NCI-H1930 (cell line): Measurements from ENCODE around the gene ZNF138.
"Not testable (repeated sequence)": the region's sequence is repeated elsewhere in the genome, so short reads cannot be mapped to it uniquely, and the experiment has no call there.

Experiments used
- DNase-seq, 2 experiments: peaks; one replicate each; lab custom pipeline; 2025; lab: John Stamatoyannopoulos, UW

Gene ZNF138

DNA sequence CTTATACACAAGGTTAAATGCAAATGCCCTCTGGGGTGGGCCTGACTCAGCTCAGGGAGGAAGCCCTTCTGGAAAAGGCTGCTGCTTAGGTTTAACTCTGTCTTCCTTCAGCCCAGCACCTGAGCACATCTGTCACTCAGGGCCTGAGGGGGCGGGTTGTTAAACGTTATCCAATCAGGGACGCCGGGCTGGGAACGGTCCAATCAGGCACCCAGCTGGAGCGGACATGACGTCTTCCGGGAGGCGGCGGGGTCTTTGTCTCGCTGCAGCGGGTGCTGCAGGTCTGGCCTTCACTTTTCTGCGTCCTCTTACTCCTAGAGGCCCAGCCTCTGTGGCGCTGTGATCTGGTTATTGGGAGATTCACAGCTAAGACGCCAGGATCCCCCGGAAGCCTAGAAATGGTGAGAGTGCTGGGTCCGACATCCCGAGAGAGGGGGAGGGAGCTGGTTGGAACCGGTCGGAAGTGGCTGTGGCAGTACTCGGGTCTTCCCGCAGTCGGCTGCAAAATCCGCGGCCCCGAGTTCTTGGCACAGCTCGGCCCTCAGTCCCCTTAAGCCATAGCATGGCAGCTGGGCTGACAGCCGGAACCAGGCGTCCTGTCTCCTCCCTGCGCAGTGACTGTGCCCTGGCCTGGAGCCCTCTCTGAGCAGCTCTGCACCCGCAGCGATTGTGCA, at the start of gene ZNF138:
Gene ZNF138 (plus strand): TSS at position 258 of the 674 bp plus-strand sequence. CDS start 141 bp downstream, at position 399.
- peak; percentile 96 for DNase-seq

DNA sequence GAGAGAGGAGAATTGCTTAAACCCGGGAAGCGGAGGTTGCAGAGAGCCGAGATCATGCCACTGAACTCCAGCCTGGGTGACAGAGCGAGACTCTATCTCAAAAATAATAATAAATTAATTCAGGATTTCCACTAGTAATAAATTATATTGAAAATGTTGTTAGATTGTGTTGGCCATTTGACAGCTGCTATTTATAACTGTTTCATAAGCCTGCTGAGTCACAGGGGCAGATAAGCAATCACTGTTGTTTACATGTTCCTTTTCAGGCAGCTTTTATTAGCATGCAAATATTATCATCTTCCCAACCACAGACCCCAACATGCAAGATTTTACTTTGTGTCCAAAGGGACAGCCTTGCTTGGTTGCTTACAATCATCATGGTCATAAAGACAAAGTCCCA, 49.5 kb upstream of the ZNF138 start:
- no peak for DNase-seq

DNA sequence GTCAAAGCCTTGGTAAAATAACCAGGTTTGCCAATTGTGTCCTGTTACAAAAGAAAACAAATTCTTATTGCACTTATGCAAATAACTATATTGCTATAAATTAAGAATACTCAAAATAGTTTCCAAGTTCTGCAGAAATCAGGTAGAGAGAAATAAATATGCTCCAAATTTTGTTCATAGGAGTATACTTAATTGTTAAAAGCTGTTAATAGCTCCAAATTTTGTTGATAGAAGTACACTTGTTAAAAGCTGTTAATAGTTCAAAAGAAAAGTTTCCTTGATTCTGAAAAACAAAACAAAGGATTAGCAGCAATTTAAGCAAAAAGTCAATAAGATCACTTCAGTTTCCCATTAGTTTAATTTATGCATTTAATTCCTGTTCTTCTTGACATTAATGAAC, 46.4 kb upstream of the ZNF138 start:
- DNase-seq = no peak

DNA sequence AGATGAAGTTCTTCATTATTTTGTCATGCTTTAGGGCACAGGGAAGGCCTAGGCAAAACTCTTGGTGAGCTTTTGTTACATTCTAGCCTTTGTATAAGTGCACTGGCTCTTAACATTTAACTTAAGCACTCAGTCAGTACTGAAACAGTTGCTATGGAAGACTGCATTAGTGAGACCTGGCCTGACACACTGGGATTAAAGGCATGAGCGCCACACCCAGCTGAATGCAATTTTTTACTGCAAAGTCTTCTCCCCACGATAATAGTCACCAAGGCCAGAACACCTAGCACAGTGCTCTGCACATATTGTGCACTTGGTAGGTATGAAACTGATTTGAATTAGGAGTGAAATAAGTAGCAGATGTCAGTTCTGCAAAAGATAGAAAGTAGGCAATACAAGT, 41.2 kb upstream of the ZNF138 start:
- DNase-seq = no peak

DNA sequence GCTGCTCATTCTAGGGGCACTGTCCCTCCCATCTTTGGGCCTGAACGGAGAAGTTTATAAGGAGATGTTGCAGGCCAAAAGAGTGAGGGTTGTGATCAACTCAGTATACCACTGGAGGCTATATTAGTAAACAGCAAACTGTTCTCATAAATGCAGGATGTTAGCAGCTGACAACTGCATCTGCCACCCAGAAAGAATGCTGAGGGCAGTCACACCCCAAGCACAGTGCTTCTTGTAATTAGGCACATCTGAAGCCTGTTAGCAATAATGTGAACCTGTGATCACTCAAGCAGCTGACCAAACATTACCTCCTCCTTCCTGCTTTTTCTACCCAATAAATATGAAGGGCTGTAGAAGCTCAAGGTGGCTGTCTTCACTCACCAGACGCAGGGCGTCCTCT, 38.4 kb upstream of the ZNF138 start:
- no peak for DNase-seq

DNA sequence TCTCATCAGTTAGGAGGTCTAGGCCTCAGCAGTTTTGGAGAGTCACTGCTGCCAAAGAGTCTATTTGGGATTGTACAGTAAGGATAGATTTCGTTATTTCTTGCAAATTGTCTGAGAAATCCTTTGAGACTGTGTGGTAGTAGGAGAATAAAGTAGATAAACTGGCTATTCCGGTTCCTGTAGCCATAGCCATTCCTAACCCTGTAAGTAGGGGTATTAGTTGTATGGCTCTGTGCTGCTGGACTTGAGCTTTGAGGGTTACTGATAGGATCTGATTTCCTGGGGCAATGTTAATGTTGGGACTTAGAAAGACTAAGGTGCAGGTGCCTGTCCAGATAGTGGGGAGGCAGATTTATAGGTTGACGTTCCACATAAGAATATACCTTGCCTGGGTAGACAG, 36.1 kb upstream of the ZNF138 start:
- no peak for DNase-seq

DNA sequence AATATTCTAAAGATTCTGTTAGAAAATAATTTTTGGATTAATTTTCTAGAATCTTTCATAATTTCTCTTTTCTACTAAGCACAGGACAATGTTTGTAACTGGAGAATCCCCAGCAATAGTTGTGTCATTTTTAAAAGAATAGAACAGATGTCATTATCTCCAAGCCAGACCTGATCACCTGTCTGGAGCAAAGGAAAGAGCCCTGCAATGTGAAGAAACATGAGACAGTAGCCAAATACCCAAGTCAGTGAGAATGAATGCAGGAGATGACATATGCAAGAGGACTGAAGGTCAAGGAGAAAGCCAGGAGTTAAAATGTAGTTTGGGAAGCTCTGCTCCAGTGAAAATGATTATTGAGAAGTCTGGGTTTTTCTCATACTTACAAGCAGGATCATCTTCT, 25.4 kb upstream of the ZNF138 start:
- no peak for DNase-seq

DNA sequence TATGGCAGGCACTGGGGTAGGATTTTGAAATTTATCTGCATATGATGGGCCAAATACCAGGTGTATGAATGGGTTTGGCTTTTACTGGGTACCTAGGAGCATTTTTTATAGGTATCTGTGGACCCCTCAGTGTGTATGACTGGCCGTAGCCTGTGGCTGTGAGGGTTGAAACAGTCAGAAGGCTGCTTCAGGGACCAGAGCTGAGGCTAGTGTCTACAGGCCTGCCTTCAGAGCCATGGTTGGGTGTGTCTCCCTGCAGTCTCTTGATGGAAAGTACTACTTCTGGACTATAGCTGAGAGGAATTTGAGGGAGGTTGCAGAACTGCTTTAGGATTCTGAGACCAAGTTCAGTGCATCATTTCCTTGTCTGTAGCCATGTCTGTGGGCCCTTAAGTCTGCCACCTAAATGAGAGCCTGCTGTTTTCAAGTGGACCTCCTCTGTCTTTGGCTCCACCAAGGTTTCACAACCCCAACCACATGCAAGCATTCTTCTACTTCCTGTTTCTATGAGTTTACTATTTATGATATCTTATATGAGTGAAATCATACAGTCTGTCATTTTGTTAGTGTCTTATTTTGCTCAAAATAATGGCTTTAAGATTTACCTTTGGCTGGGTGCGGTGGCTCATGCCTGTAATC, 19.9 kb upstream of the ZNF138 start:
- DNase-seq = no peak

DNA sequence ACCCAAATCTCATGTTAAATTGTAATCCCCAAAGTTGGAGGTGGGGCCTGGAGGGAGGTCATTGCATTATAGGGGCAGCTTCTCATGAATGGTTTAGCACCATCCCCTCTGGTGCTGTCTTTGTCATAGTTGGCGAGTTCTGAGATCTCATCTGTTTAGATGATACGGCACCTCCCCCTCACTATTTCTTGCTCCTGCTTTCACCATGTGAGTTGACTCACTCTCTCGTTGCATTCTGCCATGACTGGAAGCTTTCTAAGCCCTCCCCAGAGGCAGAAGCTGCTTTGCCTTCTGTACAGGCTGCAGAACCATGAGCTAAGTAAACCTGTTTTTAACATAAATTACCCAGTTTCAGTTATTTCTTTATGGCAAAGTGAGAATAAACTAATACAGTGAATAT, 18.9 kb upstream of the ZNF138 start:
- DNase-seq = no peak

DNA sequence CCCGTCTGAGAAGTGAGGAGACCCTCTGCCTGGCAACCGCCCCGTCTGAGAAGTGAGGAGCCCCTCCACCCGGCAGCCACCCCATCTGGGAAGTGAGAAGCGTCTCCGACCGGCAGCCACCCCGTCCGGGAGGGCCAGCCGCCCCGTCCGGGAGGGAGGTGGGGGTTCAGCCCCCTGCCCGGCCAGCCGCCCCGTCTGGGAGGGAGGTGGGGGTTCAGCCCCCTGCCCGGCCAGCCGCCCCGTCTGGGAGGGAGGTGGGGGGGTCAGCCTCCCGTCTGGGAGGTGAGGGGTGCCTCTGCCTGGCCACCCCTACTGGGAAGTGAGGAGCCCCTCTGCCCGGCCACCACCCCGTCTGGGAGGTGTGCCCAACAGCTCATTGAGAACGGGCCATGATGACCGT, 9.4 kb upstream of the ZNF138 start:
- DNase-seq = not testable (repeated sequence)

DNA sequence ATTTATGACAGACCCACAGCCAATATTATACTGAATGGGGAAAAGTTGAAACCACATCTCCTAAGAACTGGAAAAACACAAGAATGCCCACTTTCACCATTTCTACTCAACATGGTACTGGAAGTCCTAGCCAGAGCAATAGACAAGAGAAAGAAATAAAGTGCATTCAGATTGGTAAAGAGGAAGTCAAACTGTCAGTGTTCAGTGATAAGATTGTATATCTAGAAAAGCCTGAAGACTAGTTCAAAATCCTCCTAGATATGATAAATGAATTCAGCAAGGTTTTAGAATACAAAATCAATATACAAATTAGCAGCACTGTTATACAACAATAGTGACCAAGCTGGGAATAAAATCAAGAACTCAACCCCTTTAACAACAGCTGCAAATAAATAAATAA, 6.9 kb upstream of the ZNF138 start:
- DNase-seq = no peak

DNA sequence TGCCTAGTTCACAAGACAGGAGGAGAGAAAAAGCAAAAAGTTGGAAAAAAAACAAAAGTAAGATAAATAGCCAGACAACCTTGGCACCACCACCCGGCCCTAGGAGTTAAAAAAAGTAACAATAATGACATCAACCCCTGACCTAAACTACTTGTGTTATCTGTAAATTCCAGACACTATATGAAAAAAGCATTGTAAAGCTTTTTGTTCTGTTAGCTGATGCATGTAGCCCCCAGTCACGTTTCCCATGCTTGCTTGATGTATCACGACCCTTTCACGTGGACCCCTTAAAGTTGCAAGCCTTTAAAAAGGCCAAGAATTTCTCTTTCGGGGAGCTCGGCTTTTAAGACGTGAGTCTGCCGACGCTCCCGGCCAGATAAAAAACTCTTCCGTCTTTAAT, 5.0 kb upstream of the ZNF138 start:
- DNase-seq = not testable (repeated sequence)

DNA sequence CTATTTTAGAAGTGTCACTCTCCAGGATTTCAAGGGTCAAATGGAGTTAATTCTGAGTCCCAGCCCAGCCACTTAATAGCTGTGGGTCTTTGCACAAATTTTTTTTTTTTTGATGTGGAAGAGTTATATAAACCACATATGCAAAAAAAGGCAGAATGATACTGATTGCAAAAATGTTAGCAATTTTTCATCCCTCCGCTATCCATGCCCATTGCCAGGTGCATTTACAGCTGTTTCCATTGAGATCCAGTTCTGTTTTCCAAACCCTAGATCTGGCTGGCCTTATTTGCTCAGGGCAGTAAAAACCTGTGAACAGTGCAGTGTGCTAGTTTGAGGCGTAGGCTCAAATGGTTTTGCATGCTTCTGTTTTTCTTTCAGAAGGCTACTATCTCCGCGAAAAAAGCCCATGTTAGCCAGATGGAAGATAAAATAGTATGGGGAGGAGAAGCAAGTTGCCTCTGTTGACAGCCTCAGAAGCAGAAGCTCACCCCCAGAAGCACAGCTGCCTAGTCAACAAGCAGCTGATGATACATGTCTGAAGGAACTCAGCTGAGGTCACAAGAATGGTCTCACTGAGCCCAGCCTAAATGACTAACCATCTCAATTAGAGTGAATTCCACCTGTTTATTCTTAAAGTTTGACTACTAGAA, 997 bp upstream of the ZNF138 start:
- DNase-seq = no peak

DNA sequence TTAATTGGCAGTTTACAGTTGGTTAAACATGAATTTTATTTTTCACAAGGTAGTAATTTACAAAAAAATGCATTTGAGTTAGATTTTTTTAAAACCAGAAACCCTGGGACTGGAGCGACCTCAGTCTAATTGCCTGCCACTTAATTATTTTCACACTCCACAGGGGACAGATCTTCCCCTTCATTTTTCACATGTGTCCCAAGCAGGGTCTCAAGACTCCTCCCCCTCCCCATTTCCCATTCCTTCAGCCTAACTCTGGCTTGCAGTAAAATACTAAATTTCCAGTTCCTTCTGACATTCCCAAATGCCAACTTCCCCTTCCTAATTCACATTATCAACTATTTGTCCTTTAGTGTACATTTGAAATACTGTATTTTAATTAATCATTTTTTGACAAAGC, 948 bp downstream of the ZNF138 start:
- DNase-seq = no peak

DNA sequence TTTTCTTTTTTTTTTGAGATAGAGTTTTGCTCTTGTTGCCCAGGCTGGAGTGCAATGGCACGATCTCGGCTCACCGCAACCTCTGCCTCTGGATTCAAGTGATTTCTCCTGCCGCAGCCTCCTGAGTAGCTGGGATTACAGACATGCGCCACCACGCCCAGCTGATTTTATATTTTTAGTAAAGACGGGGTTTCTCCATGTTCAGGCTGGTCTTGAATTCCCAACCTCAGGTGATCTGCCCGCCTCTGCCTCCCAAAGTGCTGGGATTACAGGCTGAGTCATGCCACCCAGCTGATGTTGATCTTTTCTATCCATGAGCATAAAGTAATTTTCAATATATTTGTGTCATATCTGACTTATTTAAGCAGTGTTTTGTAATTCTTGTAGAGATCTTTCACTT, 4.9 kb downstream of the ZNF138 start:
- DNase-seq = not testable (repeated sequence)

DNA sequence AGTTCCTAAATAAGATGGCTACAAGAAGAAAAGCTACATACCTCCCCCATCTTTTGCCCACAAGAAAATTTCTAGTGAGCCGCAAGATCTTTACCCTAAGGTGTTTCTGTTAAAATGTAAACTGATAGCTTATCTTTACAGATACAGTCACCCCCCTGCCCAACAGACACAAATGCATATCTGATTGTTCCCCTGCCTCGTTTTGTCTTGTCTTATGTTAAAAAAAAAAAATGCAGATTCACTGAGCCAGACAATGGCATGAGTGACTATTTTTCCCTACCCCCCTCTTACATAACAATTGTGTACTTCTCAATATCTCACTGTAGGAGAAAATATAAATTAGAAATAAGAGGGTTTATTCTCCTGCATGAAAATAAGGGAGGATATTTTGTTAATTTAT, 8.5 kb downstream of the ZNF138 start:
- DNase-seq = no peak

DNA sequence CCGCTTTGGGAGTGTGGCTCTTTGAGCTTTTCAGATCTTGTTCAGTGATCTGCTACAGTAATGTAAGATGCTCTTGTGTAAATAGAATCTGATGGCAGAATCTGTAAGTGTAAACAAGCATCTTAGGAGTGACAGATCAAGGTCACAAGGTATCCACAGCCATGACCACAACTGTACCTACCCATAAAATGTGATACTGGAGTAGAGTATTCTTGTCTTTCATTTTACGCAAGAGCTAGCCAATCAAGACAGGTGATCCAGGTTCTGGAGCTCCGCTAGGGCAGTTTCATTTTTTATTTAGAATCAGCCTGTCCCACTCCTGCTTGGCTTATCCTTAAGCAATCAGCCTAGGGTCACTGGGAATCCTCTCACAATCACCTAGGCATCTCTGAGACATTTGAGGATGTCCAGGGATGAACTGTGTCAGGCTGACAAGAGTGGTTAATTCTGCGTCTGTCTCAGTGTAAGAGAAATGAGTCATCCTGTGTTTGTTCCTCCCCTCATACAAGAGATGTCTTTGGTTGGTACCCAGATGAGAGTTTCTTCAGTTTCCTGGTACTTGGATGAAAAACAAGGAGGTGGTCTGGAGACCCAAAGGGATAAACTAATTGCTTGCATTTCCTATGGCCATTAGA, 13.6 kb downstream of the ZNF138 start:
- no peak for DNase-seq

DNA sequence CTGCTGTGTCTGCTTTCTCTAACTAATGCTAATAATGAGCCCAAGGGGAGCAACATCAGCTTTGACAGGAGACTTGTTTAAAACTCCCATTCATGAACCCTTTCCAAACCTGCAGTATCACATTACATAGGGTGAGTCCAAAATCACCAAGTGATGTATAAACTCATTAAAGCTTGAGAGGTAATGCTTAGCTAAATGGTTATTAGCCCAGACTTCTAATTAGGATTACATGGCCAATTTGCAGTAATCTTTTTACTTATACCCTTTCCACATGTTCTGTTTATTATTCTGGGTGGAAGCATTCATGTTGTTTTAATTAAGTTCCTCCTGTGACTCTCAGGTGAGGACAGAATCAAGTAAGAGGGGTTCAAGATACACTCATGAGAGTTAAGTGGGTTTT, 17.5 kb downstream of the ZNF138 start:
- no peak for DNase-seq

DNA sequence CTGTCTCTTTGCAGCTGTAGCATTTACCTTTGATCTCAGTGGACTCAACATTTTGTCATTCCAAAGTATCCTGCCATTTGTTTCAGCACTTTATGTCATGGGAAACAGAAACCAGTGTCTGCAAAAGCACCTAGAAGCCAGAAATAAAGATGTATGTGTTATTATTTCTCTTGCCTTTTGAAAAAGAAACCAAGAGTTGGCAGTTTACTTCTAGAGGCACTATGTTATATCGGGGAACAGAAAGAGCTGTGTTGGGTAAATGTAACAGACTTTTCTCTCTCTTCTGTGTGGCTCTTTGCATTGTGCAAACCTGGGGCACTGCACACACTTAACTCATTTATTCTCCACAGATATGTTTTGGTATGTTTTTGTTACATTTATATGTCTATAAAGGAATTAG, 36.7 kb downstream of the ZNF138 start:
- no peak for DNase-seq

DNA sequence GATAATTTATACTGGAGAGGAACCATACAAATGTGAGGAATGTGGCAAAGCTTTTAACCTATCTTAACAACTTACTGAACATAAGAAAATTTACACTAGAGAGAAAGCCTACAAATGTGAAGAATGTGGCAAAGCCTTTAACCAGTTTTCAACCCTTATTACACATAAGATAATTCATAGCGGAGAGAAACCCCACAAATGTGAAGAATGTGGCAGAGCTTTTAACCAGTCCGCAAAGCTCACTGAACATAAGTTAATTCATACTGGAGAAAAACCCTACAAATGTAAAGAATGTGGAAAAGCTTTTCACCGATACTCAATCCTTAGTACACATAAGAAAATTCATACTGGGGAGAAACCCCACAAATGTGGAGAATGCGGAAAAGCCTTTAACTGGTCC, 37.9 kb downstream of the ZNF138 start:
- no peak for DNase-seq

DNA sequence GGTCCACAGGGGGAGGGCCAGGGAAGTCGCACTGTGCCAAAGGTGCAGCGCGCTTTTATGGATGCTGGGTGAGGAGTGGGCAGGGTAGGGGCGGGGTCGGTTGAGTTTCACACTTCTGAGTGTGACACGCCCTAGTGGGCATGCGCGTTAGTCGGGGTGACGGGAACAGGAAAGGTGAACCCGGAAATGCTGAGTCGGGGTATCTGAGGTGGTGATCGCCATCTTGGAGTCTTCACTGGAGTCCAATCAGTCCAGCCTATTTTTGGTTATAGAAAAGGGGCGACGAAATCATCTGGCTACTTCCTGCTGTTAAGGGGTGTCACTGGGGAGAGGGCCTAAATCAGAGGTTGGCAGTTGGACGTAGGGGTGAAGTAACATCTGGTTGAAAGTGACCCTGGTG, 40.8 kb downstream of the ZNF138 start:
- DNase-seq = no peak

DNA sequence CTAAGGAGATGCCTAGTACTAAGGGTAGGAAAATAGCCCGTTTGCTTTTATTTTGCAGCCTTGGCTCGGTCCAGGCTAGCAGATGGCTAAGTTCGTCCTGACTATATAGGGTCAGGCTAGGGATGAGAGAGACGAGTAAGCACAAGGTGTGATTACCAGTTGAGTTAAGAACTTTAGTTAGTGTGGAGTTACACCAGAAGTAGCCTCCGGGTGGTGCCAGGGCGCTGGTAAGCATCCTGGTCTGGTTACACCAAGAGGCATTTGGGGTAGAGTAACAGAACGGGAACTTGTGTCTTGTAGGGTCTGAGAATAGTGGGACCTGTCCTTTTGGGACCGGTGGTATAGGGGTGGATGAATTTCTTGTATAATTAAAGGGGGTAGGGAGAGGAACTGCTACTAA, 41.6 kb downstream of the ZNF138 start:
- DNase-seq = not testable (repeated sequence)

DNA sequence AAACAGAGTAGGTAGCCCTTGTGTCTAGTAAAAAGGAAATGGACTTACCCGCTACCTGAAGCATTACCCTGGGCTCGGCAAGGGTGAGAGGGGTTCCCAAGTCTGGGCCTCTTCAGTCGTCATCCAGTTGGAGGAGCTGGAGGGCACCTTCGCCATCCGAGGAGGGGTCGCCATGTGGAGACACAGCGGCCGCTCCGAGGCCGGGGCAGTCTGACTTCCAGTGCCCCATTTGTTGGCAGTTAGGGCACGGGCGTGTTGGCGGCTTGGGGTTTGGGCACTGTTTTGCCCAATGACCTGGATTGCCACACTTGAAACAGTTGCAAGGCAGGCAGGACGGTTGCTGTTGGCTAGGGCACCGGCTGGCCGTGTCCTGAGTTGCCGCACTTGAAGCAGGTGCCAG, 43.8 kb downstream of the ZNF138 start:
- not testable (repeated sequence) for DNase-seq
